HUDEP-2 (cell line): ENCODE measurements around the gene POP7.
"Not testable (repeated sequence)": the region's sequence is repeated elsewhere in the genome, so short reads cannot be mapped to it uniquely, and the experiment has no call there.

Experiments
- DNase-seq, 76 experiments: peaks; one replicate each; lab custom pipeline; 2025; ENCODE audit not compliant: unreplicated experiment in 76 of 76; lab: John Stamatoyannopoulos, UW

Gene POP7

DNA sequence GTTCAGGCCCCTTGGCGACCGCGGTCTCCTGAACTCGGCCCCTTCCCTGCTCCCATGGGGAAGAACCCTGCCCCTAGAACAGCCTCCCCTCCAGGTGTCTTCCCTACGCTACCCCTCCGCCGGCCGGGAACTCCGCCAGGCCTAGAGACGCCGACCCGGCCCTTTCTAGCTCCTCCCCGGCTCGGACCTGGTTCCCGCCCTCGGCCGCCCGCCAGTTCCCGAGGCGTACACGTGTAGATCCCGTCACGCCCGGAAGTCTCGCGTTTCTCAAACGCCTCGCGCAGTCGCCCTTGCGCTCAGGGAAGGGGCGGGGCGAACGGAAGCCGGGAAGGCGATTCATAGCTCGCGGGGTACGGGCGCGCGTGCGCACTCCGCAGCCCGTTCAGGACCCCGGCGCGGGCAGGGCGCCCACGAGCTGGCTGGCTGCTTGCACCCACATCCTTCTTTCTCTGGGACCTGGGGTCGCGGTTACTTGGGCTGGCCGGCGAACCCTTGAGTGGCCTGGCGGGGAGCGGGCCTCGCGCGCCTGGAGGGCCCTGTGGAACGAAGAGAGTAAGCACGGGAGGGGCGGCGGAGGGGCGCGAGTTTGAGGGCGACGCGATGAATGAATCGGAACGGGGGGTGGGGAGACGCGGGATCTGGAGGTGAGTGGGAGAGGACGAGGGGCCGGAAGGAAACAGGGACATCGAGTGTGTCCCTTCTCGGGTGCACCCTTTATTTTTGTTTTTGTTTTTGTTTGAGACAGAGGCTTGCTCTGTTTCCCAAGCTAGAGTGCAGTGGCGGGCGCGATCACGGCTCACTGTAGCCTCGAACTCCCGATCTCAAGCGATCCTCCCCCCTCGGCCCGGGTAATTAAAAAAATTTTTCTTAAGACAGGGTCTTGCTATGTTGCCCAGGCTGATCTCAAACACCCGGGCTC is at the start of gene POP7:
POP7 (plus strand) TSS at position 369 of the 919 bp plus-strand sequence. CDS start 710 bp downstream, outside the sequence.
- peak; percentile 46 to 99 (median 97) for DNase-seq

DNA sequence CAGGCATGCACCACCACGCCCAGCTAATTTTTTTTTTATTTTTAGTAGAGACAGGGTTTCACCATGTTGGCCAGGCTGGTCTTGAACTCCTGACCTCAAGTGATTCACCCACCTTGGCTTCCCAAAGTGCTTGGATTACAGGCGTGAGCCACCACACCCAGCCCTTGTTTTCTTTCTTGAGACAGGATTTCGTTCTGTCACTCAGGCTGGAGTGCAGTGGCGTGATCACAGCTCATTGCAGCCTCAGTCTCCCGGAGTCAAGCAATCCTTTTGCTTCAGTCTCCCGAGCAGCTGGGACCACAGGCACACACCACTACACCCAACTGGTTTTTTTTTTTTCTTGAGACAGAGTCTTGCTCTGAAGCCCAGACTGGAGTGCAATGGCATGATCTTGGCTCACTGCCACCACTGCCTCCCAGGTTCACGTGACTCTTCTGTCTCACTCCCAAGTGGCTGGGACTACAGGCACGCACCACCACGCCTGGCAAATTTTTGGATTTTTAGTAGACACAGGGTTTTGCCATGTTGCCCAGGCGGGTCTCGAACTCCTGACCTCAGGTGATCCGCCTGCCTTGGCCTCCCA is 43.6 kb upstream of the POP7 start:
- peak in 33 of 76 experiments; percentile 9 to 63 (median 32) for DNase-seq

DNA sequence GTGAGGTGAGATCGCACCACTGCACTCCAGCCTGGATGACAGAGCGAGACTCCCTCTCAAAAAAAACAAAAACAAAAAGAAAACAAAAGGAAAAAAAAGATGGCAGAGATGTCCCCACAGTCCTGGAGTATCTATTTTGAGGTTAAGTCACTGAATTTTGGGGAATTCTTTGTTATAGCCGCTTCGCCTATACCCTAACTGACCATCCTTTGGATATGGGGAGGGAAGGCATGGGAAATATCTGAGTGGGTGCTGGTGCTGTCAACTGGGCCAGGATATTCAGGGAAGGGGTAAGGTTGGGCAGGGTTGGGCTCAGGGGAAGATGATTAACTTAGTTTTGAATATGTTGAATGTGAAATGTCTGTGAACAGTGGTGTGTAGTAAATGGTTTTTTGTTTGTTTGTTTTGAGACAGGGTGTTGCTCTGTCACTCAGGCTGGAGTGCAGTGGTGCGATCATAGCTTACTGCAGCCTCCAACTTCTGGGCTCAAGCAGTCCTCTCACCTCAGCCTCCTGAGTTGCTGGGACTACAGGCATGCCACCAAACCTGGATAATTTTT is 40.7 kb upstream of the POP7 start:
- DNase-seq: no peak

DNA sequence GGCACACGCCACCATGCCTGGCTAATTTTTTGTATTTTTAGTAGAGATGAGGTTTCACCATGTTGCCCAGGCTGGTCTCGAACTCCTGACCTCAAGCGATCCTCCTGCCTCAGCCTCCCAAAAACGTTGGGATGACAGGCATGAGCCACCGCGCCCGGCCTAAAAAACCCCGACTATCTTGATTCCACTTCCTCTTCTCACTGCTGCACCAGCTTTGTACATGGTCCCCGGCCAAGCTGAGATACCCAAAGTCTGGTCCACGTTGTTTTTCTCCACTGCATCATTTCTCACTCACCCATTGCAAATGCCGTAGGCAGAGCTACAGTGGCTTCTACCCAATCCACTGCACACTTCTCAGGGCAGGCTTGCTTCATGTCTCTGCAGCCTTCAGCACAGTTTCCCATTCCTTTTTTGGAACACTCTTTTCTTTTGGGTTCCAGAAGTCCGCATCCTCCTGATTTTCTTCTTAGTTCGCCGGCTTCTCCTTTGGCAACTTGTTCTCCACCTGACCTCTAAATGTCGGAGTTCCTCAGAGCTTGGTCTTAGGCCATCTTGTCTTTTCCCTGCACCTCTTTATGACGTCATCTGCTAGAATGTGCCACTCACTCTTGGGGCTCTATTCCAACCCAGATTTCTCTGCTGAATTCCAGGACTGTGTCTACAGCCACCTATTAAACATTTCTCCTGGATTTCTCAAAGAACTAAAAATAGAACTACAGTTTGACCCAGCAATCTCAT is 38.4 kb upstream of the POP7 start:
- no peak for DNase-seq

GRCh38 chr7:100668069-100668449 is 37.9 kb upstream of the POP7 start:
- DNase-seq: no peak

DNA sequence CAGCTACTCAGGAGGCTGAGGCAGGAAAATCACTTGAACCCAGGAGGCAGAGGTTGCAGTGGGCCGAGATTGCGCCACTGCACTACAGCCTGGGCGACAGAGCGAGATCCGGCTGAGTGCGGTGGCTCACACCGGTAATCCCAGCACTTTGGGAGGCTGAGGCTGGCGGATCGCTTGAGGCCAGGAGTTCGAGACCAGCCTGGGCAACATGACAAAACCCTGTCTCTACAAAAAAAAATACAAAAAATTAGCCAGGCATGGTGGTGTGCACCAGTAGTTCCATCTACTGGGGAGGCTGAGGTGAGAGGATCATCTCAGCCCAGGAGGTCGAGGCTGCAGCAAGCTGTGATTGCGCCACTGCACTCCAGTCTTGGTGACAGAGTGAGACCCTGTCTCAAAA is 36.8 kb upstream of the POP7 start:
- not testable (repeated sequence) for DNase-seq

DNA sequence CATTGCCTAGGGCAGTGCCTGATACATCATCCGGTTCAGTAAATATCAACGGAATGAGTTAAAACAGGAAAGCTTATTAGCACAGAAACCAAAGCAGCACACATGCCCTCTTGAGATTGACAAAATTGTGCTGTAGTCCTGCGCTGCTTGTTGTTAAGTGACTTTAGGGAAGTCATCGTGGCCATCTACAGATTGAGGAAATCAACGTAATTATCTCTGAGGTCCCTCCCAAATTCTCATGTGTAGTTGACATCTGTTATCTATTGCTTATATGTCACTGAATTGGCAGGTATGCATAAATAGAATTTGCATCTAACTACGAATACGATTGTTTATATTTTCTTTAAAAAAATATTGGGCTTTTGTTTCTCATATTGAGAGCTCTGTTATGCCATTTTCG is 35.8 kb upstream of the POP7 start:
- DNase-seq: no peak

DNA sequence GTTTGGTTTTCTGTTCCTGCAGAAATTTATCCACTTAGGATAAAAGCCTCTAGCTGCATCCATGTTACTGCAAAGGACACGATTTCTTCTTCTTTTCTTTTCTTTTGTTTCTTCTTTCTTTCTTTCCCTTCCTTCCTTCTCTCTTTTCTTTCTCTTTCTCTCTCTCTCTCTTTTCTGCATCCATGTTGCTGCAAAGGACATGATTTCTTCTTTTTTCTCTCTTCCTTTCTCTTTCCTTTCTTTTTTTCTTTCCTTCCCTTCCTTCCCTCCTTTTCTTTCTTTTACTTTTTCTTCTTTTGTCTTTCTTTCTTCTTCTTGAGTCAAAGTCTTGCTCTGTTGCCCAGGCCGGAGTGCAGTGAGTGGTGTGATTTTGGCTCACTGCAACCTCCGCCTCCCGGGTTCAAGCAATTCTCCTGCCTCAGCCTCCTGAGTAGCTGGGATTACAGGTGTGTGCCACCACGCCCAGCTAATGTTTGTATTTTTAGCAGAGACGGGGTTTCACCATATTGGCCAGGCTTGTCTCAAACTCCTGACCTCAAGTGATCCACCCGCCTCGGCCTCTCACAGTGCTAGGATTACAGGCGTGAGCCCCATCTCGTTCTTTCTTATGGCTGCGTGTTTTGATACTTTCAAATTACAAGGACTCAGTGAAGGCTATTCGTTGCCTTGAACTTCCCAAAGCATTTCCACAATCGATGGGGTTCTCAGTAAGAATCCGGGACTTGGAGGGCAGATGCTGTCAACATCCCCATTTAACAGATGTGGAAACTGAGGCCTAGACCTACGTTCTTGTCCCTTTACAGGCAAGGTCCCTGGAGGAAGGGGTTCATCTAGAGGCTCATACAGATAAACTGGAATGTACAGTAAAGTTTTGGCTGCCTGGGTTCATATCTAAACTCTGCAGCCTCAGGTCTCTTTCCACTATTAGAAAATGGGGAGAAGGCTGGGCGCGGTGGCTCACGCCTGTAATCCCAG is 34.3 kb upstream of the POP7 start:
- DNase-seq: no peak

GRCh38 chr7:100673302-100673941 is 32.5 kb upstream of the POP7 start, which contains the start of gene GNB2:
TSS of gene GNB2 (plus strand) at chr7:100673740. CDS start at chr7:100676266, 2,526 bp downstream.
- peak; percentile 86 to 100 (median 98) for DNase-seq

GRCh38 chr7:100673942-100674410 is 31.9 kb upstream of the POP7 start:
- peak in 23 of 76 experiments; percentile 7 to 73 (median 40) for DNase-seq

- DNase-seq: peak in 10 of 76 experiments; percentile 14 to 59 (median 32)
Measured at GRCh38 chr7:100674411-100675104, 31.4 kb upstream of the POP7 start.

DNA sequence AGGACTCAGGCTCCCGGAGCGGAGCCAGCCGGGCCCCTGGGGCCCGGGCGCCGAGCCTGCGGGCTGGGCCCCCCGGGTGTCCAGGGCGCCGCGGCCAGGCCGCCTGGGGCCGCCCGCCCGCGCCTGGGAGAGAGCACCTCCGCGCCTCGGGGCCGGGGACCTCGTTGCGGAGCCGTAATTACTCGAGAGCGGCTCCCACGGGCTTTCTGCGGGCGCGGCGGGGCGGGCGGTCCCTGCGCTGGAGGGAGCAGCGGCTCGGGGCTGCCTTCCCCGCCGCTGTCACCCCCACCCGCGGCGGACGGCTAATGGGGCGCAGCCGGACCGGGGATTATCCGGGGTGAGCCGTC is 30.8 kb upstream of the POP7 start:
- DNase-seq: peak in 3 of 76 experiments; percentile 38 to 47 (median 39)

DNA sequence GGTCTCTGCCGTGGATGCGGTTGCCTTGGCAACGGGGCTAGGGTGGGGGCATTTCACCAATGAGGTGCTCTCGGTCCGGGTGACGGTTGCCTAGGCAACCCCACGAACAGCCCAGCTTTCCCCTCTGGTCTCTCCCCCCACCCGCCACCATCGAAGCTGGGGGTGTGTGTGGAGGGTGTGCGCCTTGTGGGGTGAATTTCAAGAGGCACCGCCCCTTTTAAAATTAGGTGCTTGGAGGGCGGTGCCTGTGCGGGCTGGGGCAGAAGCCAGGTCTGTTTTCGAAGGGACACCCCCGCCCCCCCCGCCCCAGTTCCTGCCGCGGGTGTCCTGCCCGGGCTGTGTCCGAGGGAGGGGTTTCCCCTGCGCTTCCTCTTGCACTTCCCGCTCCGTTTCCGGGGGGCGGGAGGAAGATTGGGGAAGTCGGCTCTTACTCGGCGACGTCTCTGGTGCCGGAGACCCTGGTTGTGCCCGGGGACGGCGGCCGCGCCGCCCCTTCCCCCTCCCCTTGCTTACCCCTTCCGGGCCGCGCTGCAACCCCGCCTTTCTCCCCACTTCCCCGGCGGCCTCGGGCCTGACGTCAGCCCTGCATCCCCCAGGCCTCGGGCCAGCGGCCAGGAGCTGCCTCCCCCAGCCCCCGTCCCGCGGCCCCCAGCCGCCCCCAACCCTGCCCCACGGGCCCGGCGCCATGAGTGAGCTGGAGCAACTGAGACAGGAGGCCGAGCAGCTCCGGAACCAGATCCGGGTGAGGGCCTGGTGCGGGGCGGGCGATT is 30.2 kb upstream of the POP7 start:
- DNase-seq: peak in 74 of 76 experiments; percentile 15 to 87 (median 70)

GRCh38 chr7:100676501-100677306 is 29.2 kb upstream of the POP7 start:
- DNase-seq: no peak

DNA sequence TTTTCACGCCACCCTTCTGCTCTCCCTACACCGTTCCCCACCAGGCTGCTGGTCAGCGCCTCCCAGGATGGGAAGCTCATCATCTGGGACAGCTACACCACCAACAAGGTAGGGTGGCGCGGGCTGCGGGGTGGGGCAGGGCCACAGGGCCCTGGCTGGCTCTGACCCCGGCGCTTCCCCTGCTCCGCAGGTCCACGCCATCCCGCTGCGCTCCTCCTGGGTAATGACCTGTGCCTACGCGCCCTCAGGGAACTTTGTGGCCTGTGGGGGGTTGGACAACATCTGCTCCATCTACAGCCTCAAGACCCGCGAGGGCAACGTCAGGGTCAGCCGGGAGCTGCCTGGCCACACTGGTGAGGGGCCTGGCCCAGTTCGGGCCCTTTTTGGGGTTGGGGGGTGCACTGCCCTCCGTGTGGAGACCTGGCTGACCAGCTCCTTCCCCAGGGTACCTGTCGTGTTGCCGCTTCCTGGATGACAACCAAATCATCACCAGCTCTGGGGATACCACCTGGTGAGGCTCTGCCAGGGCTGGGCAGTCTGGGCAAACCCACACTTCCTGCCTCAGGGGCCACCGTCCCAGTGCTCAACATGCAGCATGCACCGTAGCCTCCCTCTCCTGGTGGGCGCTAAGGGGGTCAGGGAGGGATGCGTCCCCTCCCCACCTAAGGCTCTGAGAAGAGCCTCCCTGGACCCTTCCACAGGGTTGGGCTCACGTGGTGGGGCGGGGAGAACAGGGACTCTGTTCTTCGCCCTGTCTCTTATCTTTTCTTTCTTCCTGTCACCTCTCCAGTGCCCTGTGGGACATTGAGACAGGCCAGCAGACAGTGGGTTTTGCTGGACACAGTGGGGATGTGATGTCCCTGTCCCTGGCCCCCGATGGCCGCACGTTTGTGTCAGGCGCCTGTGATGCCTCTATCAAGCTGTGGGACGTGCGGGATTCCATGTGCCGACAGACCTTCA is 28.3 kb upstream of the POP7 start:
- no peak for DNase-seq
